ENCODE data around the gene SGO1. TPM values are rescaled to one million over a fixed set of nuclear protein-coding genes. Genes with fewer than 3 reads are reported as not detected.

Gene SGO1
- 2.2 and 3.6 TPM in 2 replicates for total RNA-seq

DNA sequence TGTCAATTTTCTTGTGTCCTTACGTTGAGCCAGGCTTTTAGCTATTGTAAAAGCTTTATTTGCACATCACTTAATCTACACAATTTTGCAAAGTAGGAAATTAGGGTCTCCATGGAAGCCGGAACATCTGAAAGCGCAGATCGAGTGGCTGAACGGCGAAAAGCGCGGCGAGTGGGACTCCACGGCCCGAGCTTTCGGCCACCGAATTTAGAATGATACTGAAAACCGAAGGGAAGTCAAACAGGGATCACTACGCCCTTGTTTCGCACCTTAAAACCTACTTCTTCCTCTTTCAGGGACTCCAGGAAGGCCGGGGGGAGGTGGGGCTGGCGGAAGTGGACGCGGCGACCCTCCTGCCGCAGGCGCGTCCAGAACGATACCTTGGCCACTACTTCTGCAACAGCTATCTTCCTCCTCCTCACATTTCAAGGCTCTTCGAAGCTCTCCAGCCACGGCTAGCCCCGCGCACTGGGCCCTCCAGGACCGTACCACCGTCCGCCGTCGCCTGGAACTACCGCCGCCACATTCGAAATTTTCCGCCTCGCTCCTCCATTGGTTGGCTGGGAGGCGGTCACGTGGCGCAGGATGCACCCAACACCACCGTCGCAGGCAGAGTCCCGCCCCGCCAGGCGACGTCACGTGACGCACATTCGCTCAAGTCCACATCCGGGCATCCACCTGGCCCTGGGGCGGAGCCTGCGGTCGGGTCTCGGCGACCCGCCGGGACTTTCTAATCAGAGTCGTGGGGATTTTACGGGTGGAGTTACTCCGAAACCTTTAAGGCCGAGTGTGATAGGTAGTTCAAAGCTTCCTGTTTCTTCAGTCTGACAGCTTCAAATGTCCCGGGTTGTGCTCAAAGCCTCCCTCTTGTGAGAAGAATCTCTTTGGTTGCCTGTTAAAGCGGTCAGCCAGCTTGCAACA, at the start of gene SGO1:
TSS of gene SGO1 (minus strand) at position 528 of the 921 bp plus-strand sequence. CDS start 2,179 bp downstream, outside the sequence.

Other genes with a start within 250 kb of the SGO1 start
- gene RAB5A, start 239.1 kb downstream of the SGO1 start, total RNA-seq: 73.2 and 89.0 TPM in 2 replicates
- not detected in 2 replicates for gene PP2D1, start 173.9 kb downstream of the SGO1 start, total RNA-seq
- gene KAT2B, start 145.8 kb downstream of the SGO1 start, total RNA-seq: 4.9 and 5.3 TPM in 2 replicates

Measured in cardiac atrium fibroblast (primary cell).